Measurements from ENCODE around the gene HS6ST2.

The HS6ST2 gene

DNA sequence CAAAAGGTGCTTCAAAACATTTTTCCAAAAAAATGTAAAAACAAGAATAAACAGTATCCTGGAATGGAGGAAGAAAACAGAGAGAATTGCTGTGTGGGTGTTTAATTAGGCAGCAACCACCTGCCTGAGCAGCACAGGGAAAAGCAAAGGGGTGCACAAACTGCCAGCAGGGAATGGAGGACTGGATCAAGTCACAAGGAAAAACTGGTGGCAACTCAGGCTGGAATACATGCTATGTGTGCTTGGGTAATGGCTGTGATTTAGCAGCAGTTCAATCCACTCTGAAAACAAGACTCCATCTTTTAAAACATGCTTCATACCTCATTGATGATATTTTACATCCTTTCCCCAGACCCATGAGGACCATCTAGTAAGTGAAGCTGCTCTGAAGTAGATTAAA lies 179.5 kb downstream of the HS6ST2 start:
- DNase-seq = no peak

- DNase-seq = no peak
Observed at GRCh38 chrX:132776486-132777210, 181.8 kb downstream of the HS6ST2 start.

- no peak for DNase-seq
Observed at GRCh38 chrX:132775263-132775823, 183.1 kb downstream of the HS6ST2 start.

- DNase-seq = no peak
Observed at GRCh38 chrX:132774010-132774714, 184.3 kb downstream of the HS6ST2 start.

DNA sequence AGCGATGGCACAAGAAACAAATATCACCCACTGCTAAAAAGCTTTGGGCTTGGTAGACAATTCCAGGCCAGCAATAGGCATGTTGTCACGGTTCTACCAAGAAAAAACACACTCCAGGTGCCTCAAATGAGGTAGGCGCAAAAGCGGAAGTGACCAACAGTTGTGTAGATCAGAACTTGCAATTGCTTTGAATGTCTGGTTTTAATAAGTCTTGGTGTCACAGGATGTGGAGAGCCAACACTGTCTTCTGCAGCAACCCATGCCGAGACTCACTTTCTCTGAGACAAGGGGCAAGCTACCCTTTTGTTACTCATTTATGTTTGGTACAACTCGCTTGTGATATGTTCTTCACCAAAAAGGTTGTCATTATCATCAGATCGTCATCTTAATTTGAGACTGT lies 188.8 kb downstream of the HS6ST2 start:
- DNase-seq = no peak

- no peak for DNase-seq
Observed at GRCh38 chrX:132766452-132766851, 192.0 kb downstream of the HS6ST2 start.

GRCh38 chrX:132763528-132763927 lies 194.9 kb downstream of the HS6ST2 start:
- no peak for DNase-seq

- DNase-seq = no peak
Observed at GRCh38 chrX:132758759-132759158, 199.7 kb downstream of the HS6ST2 start.

- DNase-seq = no peak
Observed at GRCh38 chrX:132757066-132757623, 201.3 kb downstream of the HS6ST2 start.

- DNase-seq = no peak
Observed at GRCh38 chrX:132756439-132756838, 202.0 kb downstream of the HS6ST2 start.

GRCh38 chrX:132751063-132751690 lies 207.3 kb downstream of the HS6ST2 start:
- DNase-seq = no peak

- DNase-seq = no peak
Observed at GRCh38 chrX:132750331-132751062, 207.9 kb downstream of the HS6ST2 start.

GRCh38 chrX:132749406-132749805 lies 209.0 kb downstream of the HS6ST2 start:
- DNase-seq = no peak

- DNase-seq = no peak
Observed at GRCh38 chrX:132748909-132749308, 209.5 kb downstream of the HS6ST2 start.

GRCh38 chrX:132748268-132748667 lies 210.2 kb downstream of the HS6ST2 start:
- no peak for DNase-seq

DNA sequence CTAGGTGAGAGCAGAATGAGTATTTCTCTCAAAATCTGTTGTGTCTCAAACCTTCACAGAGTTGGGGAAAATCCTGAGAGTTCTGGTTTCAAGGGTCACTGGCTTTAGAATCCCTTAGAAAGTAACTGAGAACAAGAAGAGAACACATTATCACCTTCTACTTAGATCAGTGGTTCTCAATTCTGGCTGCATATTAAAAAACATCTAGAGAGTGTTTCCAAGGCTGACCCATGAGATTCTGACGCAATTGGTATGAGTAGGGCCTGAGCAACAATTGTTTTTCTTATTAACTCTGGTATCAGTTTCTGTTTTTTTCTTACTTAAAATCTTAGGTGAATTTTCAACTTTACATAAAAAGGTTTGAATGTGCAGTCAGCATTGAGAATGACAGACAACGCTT lies 212.8 kb downstream of the HS6ST2 start:
- DNase-seq = no peak

GRCh38 chrX:132744470-132744869 lies 214.0 kb downstream of the HS6ST2 start:
- DNase-seq = no peak

DNA sequence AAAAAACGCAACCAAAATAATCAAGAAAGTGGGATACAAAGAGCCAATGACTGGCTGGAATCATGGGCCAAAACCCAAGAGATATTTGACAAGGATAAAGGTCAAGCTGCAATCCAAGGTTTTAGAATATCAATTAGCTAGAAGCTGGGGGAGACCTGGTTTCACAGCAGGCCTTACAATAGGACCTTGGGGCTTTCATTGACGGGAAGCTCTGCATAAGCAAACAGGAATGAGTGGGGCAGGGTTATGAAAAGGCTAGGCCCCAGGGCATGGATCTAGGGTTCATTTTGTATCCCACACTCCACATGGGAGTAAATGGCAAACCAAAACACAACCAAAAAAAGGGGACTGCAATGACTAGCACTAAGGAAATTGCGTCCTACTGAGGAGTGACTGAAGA lies 215.3 kb downstream of the HS6ST2 start:
- DNase-seq = no peak

DNA sequence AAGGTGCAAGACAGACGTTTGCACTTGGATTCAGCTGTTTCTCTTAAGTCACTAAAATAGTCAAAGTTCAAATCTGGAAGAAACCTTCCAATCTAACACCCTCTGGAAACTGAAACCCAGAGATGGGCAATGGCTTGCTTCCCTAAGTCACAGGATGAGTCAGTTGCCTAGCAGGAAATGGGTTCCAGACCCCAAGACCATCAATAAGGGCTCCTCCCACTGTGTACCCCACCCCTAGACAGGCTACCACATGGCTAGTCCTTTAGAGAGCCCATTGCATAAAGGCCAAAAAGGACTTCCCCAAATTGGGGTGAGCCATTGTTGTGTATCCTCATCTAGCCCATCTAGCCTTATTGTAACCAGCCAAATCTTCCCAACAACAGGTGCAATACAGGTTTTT lies 216.2 kb downstream of the HS6ST2 start:
- DNase-seq = no peak

DNA sequence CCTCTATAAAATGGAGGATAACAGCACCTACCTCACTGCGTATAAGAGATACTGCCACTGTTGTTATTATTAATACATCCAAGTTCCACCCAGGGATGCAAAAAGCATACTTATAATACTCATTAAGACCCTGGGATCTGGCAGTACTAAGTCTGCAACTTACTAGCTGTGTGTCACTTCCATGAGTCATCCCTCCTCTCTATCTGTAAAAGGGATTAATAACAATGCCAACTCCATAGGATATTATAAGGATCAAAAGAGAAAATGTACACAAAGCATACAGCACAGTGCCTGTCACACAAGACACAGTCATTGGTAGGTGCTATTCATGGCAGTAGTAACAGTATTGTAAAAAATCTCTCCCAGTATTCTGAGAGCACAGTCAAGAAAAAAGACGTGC lies 216.7 kb downstream of the HS6ST2 start:
- DNase-seq = no peak

DNA sequence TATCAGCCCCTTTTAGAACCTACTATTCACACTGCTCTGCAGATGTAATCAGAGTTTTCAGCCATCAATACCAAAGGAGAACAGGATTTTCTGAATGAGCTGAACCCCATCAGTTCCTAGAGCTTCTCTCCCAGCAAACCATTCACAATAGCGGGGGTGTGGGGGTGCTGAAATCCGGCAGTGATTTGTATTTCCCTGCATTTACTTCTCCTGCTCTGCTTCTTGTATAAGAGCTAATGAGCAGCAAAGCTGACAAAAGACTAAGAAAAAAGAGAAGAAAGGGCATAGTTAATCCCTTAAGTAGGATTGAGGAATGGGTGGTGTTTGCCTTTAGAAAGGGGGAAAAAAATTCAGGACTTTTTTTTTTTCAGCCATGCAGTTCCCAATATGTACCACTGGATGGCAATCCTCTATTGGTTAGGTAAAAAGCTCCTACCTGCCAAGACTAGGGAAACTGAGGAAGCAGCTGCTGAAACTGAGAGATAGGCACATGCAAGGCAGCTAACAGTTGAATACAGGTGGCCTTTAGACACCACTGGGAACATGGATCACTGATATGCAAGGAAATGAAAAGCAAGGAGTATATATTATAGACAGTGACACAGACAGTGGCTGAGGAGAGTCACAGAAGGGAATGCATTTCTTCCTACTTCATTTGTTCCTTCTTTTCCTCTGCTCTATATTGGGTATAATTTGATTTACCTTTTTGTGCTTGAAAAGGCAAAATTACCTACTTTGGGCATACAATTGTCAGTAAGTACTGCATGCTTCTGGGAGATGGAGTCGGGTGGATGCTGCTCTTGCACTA lies 217.9 kb downstream of the HS6ST2 start:
- DNase-seq = peak; percentile 1

GRCh38 chrX:132738951-132739350 lies 219.5 kb downstream of the HS6ST2 start:
- DNase-seq = no peak

All from midbrain (tissue), 1 donor.